GM12878 (cell line): Measurements from ENCODE around the gene NFIX. TPM values are rescaled to one million over a fixed set of nuclear protein-coding genes. Genes with fewer than 3 reads are reported as not detected.

Experiments
- ATAC-seq: fragments of 200-7000 bp; cut with Tn5 transposase; 3 replicates; pipeline ENCODE4 v1.9.1; 2020; ENCODE audit warnings: mild to moderate bottlenecking, moderate library complexity
- BruUV-seq: library from RNA; stranded (reverse); fragments of 400-500 nt; replicated peaks from 2 replicates; lab custom pipeline; 2021; lab: Mats Ljungman, UMichigan
- CTCF ChIA-PET: fragments of 300-600 bp; sonication (Branson Sonifier 250); formaldehyde crosslinking; extraction: SDS; loops from one replicate; lab custom pipeline; 2021; ENCODE audit warnings: inconsistent platforms; lab: Yijun Ruan, JAX
- POLR2A ChIA-PET: fragments of 350-600 bp; formaldehyde crosslinking; extraction: SDS; loops from one replicate; lab custom pipeline; 2021; ENCODE audit warnings: inconsistent platforms; lab: Charles Lee
- RAD21 ChIA-PET: fragments of 300-600 bp; sonication (Branson Sonifier 250); formaldehyde crosslinking; loops from one replicate; lab custom pipeline; 2023; ENCODE audit warnings: antibody characterized with exemption; ENCODE audit not compliant: unreplicated experiment; lab: Charles Lee
- SMC1A ChIA-PET: fragments of 300-600 bp; sonication (Branson Sonifier 250); formaldehyde crosslinking; loops from one replicate; lab custom pipeline; 2023; ENCODE audit not compliant: unreplicated experiment, uncharacterized antibody; lab: Charles Lee
- DNase-seq: peaks from one replicate; pipeline ENCODE4 v3.0.0-alpha.2; 2011; ENCODE audit warnings: low read depth, low spot score
- FAIRE-seq: peaks from 3 replicates; lab custom pipeline; 2011; peaks lifted over from hg19 to GRCh38; lab: Jason Lieb, UNC
- H2AFZ ChIP-seq: 2 replicates; pipeline ENCODE4 v1.6.0; 2011; ENCODE audit warnings: low read depth, low read length, control low read depth; ENCODE audit not compliant: control insufficient read depth
- H3K27ac ChIP-seq: 2 replicates; pipeline ENCODE4 v1.5.1; 2011; ENCODE audit warnings: control low read depth; ENCODE audit not compliant: control insufficient read depth, insufficient read depth
- H3K27me3 ChIP-seq, 2 experiments: replicated peaks in 1 of 2; 2 replicates each; pipeline versions ENCODE4 v1.6.0 to v1.6.1; 2011; ENCODE audit warnings: low read length in 1 of 2; ENCODE audit not compliant: control insufficient read depth in 2 of 2, insufficient read depth in 2 of 2
- H3K36me3 ChIP-seq, 2 experiments: 2 replicates each; pipeline ENCODE4 v1.5.1; 2011; ENCODE audit warnings: low read length in 1 of 2; ENCODE audit not compliant: control insufficient read depth in 2 of 2, insufficient read depth in 2 of 2
- H3K4me1 ChIP-seq: 2 replicates; pipeline ENCODE4 v1.6.1; 2011; ENCODE audit warnings: mild to moderate bottlenecking, low read length, moderate library complexity, mixed read lengths; ENCODE audit not compliant: control insufficient read depth, insufficient read depth
- H3K4me2 ChIP-seq: 2 replicates; pipeline ENCODE4 v1.6.0; 2011; ENCODE audit warnings: control low read depth; ENCODE audit not compliant: control insufficient read depth, insufficient read depth
- H3K4me3 ChIP-seq: fragments of 200-600 bp; sonication (generic); 2 replicates; pipeline ENCODE4 v1.5.1; 2016
- H3K79me2 ChIP-seq: 2 replicates; pipeline ENCODE4 v1.6.0; 2011; ENCODE audit warnings: low read length; ENCODE audit not compliant: control insufficient read depth, insufficient read depth
- H3K9ac ChIP-seq: 2 replicates; pipeline ENCODE4 v1.8.0; 2011; ENCODE audit warnings: low read length, control low read depth, mixed read lengths; ENCODE audit not compliant: control insufficient read depth, insufficient read depth
- H3K9me3 ChIP-seq: replicated peaks from 3 replicates; pipeline ENCODE4 v1.5.1; 2011; ENCODE audit warnings: mild to moderate bottlenecking, low read length; ENCODE audit not compliant: control insufficient read depth, insufficient read depth
- H4K20me1 ChIP-seq: 2 replicates; pipeline ENCODE4 v1.6.0; 2011; ENCODE audit not compliant: control insufficient read depth, insufficient read depth
- ETV6 ChIP-seq, 2 experiments: fragments of 450-650 bp in 1 of 2; IDR thresholded peaks in 1 of 2; conservative IDR thresholded peaks in 1 of 2; 2 replicates each; pipeline ENCODE4 v1.6.1; 2014; ENCODE audit warnings: antibody characterized with exemption in 1 of 2, borderline replicate concordance in 1 of 2, low read depth in 1 of 2, mild to moderate bottlenecking in 1 of 2, moderate library complexity in 1 of 2
- GABPA ChIP-seq: IDR thresholded peaks from 2 replicates; pipeline ENCODE4 v1.6.1; 2014; ENCODE audit warnings: antibody characterized with exemption, low read depth, mild to moderate bottlenecking, inconsistent platforms
- POU2F2 ChIP-seq: IDR thresholded peaks from 3 replicates; pipeline ENCODE4 v1.6.1; 2011; ENCODE audit warnings: low read depth, mild to moderate bottlenecking, low read length, borderline replicate concordance
- RCOR1 ChIP-seq: conservative IDR thresholded peaks from 2 replicates; pipeline ENCODE4 v1.6.1; 2012; ENCODE audit warnings: low read depth, low read length, improper control_type of control experiment
- SIN3A ChIP-seq: IDR thresholded peaks from 2 replicates; pipeline ENCODE4 v1.6.1; 2012; ENCODE audit warnings: low read depth, low read length, improper control_type of control experiment
- WGBS: methylation state at CpG from one replicate; pipeline ENCODE4 v1.1.6; 2016; ENCODE audit warnings: low lambda C conversion rate; ENCODE audit not compliant: insufficient replicate concordance, insufficient coverage; ENCODE audit errors: missing lambda C conversion rate; 5-methylcytosine and 5-hydroxymethylcytosine counted together
- in situ Hi-C: fragments of 300-500 bp; cut with MboI; formaldehyde crosslinking; loops from 9 replicates; pipeline ENCODE4 v1.14.3; 2018; ENCODE audit warnings: mixed read lengths
- intact Hi-C: fragments of 100-400 bp; cut with micrococcal nuclease; formaldehyde crosslinking; loops from one replicate; pipeline ENCODE4 v1.14.2; 2022; ENCODE audit not compliant: unreplicated experiment
- polyA plus RNA-seq, 11 experiments: library from polyadenylated mRNA; depleted of rRNA in 4 of 11; unstranded in 6 of 11; stranded (reverse) in 5 of 11; fragments of >200 nt; fragmentation: Nextera tagmentation in 4 of 11; fragmentation: Illumina TruSeq in 1 of 11; extraction: Ambion mirVana in 4 of 11; extraction: Trizol in 1 of 11; gene quantifications; 1 replicate in 1 of 11; 2 replicates in 10 of 11; pipeline versions ENCODE4 v1.2.1 to v1.2.3, GENCODE V29; 2011 to 2016; ENCODE audit warnings: inconsistent platforms in 2 of 11, missing spikeins in 2 of 11, low read depth in 1 of 11
- total RNA-seq, 4 experiments: library from RNA; depleted of rRNA in 3 of 4; stranded (reverse); fragments of >200 nt in 3 of 4; fragmentation: Illumina TruSeq in 1 of 4; extraction: Trizol in 1 of 4; gene quantifications; 2 replicates each; pipeline versions ENCODE4 v1.2.1 to v1.2.3, GENCODE V29; 2013 to 2021
- TF ChIP-seq, protein P1 (sequence below): IDR thresholded peaks from 2 replicates; pipeline ENCODE4 v1.6.1; 2011; ENCODE audit warnings: borderline replicate concordance, low read depth, mild to moderate bottlenecking, moderate library complexity, mixed read lengths, low read length; ENCODE audit not compliant: insufficient read depth; ENCODE audit errors: extremely low read length
- TF ChIP-seq, protein P2 (sequence below): fragments of 450-650 bp; IDR thresholded peaks from 2 replicates; pipeline ENCODE4 v1.6.1; 2017; ENCODE audit warnings: mild to moderate bottlenecking, moderate library complexity
- TF ChIP-seq, protein P3 (sequence below): IDR thresholded peaks from 2 replicates; pipeline ENCODE4 v1.6.1; 2012; ENCODE audit warnings: low read length, inconsistent platforms

The NFIX gene
- total and polyA plus RNA-seq, 10 of the 15 experiments (the other 5 are each of a cell fraction or from before 2014, with no cell fraction given): 0.02 to 2.2 (median 0.28) TPM

DNA sequence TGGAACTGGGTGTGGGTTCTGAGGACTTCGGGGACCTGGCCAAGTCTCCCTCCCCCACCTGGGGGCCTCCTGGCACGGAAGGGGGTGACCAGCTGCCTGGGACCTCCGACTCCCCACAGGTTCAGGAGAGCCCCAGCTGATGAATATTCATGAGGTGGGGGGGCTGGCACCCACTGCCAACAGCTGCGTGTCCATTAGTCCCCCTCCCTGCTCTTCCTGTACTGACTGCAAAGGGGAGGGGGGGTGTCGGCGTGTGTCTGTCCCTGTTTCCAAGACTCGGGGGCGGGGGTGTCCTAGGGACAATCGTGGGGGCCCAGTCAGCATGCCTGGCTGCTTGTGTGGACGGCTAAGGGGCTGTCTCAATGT lies 10.6 kb upstream of the NFIX start:
- Histone ChIP-seq H3K27me3 (peaks cover 0 to 3% of the 10 kb centered on the region in 2 experiments; a peak in 1 of 4 replicates), H3K36me3 (no peaks in the 10 kb centered on the region), H3K4me2 (no peak overlapping the region), H3K79me2 (no peaks in the 10 kb centered on the region), H3K9ac (no peak overlapping the region), H3K4me3 (no peak overlapping the region), H3K4me1 (no peaks in the 10 kb centered on the region; the same call in 1 of the 2 replicates), H3K9me3 (no peaks in the 10 kb centered on the region), H4K20me1 (no peaks in the 10 kb centered on the region), H3K27ac (no peak overlapping the region)
- intact Hi-C loops: no loop called here
- RAD21 ChIA-PET: interaction anchor here (0.8 to 2.6 kb wide), 4 partner anchors 46 to 110 kb away, joined by 3 to 19 read pairs (median 4); no protein-coding TSS in a partner anchor
- CTCF ChIA-PET: interaction anchor here (1.1 to 13.5 kb wide), 8 partner anchors 19 to 109 kb away, joined by 3 to 247 read pairs (median 10); no protein-coding TSS in a partner anchor
- SMC1A ChIA-PET: interaction anchor here (0.9 to 2.7 kb wide), 2 partner anchors 74 to 76 kb away, joined by 3 to 12 read pairs; no protein-coding TSS in a partner anchor
- no peak for DNase-seq
- no TSS peak for BruUV-seq
- 1% methylated on average over 9 of the region's 10 CpGs for WGBS
- in situ Hi-C loops: no loop called here
- TF ChIP-seq RCOR1: no peak
- peak; percentile 86; the same call in 1 of the 3 replicates for TF ChIP-seq POU2F2
- TF ChIP-seq ETV6 (conservative IDR thresholded peaks at IDR 0.05 in 1 of 2, IDR thresholded peaks at IDR 0.05 in 1 of 2; ENCODE audit: borderline replicate concordance in 1 of 2, low read depth in 1 of 2): no peak
- TF ChIP-seq, protein P1, sequence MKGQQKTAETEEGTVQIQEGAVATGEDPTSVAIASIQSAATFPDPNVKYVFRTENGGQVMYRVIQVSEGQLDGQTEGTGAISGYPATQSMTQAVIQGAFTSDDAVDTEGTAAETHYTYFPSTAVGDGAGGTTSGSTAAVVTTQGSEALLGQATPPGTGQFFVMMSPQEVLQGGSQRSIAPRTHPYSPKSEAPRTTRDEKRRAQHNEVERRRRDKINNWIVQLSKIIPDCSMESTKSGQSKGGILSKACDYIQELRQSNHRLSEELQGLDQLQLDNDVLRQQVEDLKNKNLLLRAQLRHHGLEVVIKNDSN: no peak
- TF ChIP-seq, protein P2, sequence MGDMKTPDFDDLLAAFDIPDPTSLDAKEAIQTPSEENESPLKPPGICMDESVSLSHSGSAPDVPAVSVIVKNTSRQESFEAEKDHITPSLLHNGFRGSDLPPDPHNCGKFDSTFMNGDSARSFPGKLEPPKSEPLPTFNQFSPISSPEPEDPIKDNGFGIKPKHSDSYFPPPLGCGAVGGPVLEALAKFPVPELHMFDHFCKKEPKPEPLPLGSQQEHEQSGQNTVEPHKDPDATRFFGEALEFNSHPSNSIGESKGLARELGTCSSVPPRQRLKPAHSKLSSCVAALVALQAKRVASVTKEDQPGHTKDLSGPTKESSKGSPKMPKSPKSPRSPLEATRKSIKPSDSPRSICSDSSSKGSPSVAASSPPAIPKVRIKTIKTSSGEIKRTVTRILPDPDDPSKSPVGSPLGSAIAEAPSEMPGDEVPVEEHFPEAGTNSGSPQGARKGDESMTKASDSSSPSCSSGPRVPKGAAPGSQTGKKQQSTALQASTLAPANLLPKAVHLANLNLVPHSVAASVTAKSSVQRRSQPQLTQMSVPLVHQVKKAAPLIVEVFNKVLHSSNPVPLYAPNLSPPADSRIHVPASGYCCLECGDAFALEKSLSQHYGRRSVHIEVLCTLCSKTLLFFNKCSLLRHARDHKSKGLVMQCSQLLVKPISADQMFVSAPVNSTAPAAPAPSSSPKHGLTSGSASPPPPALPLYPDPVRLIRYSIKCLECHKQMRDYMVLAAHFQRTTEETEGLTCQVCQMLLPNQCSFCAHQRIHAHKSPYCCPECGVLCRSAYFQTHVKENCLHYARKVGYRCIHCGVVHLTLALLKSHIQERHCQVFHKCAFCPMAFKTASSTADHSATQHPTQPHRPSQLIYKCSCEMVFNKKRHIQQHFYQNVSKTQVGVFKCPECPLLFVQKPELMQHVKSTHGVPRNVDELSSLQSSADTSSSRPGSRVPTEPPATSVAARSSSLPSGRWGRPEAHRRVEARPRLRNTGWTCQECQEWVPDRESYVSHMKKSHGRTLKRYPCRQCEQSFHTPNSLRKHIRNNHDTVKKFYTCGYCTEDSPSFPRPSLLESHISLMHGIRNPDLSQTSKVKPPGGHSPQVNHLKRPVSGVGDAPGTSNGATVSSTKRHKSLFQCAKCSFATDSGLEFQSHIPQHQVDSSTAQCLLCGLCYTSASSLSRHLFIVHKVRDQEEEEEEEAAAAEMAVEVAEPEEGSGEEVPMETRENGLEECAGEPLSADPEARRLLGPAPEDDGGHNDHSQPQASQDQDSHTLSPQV: no peak
- TF ChIP-seq, protein P3, sequence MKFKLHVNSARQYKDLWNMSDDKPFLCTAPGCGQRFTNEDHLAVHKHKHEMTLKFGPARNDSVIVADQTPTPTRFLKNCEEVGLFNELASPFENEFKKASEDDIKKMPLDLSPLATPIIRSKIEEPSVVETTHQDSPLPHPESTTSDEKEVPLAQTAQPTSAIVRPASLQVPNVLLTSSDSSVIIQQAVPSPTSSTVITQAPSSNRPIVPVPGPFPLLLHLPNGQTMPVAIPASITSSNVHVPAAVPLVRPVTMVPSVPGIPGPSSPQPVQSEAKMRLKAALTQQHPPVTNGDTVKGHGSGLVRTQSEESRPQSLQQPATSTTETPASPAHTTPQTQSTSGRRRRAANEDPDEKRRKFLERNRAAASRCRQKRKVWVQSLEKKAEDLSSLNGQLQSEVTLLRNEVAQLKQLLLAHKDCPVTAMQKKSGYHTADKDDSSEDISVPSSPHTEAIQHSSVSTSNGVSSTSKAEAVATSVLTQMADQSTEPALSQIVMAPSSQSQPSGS: no peak
- TF ChIP-seq SIN3A: no peak
- TF ChIP-seq GABPA: no peak
- TF ChIP-seq, all 136 proteins: peak for 1
- FAIRE-seq: no peak
- no peak overlapping the region for H2AFZ ChIP-seq
- no peak for ATAC-seq
- POLR2A ChIA-PET: no interaction called here
